GM19238 (cell line): ENCODE measurements around the gene DDAH1.

ENCODE experiments used
- DNase-seq: peaks from one replicate; pipeline ENCODE4 v3.0.0; 2011; ENCODE audit warnings: low spot score; ENCODE audit not compliant: insufficient read length

DDAH1 gene

DNA sequence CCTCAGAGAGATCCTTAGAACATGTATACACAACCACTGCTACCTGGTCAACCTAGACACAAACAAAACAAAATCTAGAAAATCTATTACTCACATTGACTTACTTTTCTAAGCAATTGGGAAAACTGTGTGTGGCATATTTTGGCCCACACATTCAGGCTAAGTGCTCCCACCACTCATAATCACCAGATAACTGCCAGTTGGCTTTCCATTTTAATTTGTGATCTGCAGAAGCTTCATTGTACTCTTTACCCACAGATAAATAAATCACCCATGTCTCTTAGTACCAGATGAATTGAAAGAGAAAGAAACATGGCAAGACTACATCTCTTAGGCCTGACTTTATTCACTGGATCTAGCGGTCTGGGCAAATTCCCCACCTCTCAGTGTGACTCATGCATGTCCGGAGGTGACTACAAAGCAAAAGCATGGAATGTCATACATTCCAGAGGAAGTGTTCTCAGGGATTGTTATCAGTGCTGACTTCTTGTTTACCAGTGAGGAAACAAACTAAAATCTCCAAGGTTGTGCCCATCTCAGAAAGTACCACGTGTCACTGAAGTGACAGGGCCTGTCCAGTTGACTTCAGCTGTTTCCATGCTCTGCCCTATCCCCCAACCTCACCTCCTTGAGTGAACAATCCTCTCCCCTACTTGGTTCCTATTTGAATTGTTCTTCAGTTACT is 136.1 kb downstream of the DDAH1 start:
- no peak for DNase-seq

DNA sequence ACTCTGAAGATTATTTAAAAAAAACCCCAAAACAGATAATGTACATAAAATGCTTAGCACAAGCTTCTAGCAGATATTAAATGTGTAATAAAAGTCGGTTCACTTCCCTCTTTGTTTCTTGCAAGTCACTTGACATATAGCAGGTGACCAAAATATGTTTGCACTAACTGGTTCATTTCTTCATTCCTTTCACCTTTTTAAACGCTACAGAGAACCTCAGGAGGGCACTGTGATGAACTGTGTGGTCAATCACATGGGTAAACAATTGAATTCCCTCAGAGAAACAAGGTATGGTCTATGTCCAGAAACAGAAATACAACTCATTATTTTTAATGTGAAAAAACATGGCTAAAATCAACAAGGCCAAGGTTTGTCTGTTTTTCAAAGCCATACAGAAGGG is 137.2 kb downstream of the DDAH1 start:
- no peak for DNase-seq

DNA sequence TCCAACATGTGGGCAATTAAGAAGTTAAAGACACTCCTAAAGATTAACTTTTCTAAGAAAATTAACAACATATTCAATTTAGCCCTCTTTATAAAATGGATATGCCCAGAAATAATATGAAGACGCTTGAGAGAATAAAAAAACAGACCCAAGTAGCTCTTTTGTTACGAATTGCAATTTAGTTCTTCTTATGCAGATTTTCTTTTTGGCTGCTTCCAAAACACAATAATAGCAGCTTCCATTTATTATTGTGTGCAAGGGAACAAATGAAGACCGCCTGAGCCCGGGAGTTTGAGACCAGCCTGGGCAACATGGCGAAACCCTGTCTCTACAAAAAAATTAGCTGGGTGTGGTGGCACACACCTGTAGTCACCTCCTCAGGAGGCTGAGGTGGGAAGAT is 138.1 kb downstream of the DDAH1 start:
- no peak for DNase-seq

DNA sequence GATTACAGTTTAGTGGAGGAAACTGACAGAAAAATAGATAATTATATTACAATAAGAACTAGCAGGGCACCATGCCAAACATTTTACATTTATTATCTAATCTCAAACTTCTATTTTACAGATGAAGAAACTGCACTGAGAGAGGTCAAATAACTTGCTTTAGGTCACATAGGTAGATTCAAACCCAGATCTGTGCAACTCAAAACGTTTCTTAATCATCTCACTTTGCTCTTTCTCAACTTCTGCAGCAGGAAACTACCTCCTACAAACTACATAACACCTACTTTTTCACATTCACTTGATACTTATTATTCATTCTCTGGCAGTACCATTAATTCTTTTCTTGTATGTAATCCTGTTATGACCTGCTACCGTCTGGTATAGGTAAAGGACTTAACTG is 138.6 kb downstream of the DDAH1 start:
- DNase-seq: no peak

DNA sequence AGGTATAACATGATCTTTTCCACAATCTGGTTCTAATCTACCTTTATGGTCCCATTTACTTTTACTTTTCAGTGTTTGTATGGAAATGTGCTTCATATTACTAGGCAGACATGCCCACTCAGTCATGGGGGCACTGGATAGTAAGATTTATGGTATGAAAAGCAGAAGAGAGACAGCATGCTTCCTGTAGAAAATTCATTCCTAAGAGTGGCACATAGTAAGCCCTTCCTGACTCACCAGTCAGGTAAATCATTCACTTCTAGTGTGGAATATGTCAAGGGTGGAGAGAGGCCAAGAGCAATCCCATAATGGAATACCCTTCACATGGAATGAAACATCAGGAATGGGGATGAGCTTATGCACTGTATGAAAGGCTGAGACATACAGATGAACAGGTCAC is 139.0 kb downstream of the DDAH1 start:
- DNase-seq: no peak

DNA sequence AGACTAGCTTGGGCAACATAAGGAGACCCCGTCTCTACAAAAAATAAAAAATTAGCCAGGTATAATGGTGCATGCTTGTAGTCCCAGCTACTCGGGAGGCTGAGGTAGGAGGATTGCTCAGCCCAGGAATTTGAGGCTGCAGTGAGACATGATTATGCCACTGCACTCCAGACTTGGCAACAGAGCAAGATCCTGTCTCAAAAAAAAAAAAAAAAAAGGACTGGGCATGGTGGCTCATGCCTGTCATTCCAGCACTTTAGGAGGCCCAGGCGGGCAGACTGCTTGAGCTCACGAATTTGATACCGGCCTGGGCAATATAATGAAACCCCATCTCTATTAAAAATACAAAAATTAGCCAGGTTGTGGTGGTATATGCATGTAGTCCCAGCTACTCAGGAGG is 141.2 kb downstream of the DDAH1 start:
- no peak for DNase-seq

DNA sequence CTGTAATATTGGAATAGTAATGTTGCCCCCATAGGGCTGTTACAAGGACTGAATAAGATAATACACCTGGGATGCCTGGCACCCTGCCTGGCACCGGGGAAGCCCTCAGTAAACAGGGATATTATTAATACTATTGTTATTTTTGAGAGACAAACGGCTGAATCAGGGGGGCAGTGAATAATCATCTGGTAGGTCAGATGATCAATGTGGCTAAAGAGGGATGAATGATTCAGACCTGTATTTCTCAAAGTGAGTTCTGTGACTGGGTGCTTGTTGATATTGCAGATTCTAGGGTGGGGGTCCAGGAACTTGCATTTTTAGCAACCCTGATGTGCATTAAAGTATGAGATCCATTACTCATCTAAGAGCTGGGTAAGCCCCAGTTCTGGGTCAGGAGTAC is 142.3 kb downstream of the DDAH1 start:
- no peak for DNase-seq

DNA sequence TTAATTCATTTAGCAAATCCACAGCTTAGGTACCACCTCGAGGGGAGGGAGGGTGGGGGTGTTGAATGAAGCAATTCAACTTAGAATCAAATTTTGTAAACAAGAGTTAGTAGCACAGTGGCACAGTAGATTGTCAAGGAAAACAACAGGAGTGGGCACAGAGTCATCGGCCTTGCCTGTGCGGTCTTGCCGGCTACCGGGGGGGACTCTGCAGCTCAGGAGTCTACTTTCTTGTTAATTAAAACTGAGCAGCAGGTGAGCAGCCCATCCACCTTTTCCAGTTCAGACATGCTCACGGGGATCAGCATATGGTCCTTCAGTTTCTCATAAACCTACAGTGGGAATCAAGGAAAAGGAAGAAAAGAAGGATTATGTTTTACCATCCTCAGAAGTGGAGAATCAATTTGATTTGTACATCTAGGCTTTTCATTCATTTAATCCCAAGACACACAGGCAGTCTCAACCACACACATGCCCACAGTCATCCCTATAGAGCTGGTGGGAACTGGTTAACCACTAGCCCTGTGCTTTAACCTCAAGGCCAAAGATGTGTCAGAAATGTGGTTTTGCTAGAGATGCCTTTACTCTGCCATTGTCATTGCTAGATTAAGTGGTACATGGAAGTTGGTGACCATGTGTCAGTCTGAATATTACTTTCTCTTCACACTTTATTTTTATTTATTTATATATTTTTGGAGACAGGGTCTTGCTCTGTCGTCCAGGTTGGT is 143.6 kb downstream of the DDAH1 start:
- no peak for DNase-seq

DNA sequence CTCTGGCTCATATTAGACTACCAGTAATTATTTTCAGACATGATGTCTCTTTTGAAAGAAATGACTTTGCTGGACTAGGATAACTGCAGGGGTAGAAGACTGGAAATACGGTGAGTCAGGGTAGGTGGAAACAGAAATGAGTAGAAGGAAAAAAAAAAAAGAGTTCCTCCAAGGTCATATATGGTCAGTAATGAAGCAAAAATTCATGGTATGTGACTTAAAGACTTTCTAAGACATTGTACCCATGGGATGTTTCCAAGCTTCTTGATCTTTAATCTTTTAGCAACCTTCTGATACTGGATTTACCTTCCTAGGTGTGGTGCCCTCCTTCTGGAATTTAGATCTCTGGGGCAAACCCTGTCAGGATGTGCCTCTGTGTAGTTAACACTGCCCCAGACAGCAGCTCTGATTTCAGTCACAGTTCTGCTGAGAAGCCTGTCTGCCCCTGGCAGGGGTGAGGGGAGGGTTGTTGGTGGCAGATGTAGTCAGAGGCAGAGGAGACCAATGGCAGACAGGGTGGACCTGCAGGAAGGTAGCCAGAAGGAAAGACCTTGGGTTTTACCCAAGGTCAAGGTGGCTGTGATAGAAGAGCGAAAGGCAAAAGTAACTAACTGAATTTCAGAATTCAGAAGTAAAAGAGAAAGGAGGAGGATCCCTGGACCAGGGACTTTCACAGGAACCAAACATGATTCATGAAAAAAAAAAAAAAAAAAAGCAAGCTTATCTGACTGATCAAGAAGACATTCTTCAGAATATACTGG is 144.4 kb downstream of the DDAH1 start:
- no peak for DNase-seq

DNA sequence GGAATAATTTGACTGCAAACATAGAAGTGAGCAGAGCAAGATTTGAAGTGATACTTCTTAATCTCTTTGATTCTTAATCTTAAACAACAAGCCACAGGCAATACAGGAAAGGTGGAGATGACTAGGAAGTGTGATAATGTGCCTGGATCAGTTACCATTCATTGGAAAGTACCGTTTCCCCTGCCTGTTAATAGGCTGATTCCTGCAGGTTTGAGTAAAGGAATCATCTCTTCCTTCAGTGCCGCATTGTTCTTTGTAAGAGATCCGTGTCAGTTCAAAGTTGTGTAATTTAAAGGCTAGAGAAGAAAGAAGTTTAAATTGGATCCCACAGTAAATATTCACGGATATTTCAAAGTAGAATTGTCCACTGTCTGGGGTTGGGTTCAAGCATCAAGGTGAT is 145.0 kb downstream of the DDAH1 start:
- no peak for DNase-seq

DNA sequence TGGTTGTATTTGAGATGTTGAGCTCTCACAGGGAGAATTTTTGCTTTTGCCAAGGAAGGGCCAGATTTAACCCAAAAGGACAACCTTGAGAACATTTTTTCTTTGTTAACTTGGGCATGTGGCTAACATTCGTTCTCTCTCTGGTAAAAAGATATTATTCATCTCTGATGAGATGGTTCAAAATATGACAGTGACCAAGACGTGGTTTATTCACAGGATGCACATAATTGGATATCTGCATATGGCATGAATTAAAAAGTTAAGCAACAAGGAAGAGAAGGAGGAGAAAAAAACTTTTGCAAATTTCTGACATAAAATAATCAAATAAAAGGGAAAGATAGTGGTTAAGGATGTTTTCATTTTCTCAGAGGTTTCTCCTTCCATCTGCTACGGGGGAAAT is 145.5 kb downstream of the DDAH1 start:
- DNase-seq: no peak

DNA sequence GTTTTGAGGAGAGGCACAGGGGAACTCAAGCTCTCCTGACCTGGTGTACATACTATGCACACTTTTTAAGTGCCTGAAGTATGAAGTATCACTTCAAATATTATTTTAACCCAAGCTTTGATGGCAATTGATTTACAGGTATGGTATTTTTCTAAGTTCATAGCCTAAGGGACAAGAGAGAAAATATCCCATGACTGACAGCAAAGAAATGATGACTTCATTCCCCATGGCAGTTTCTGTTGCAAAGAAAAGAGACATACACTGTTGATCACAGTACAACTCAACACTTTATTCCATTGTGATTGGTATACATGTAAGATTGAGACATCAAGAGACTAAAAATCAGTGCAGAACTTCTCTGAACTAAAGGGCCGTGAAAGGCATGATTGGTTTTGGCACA is 146.7 kb downstream of the DDAH1 start:
- no peak for DNase-seq

DNA sequence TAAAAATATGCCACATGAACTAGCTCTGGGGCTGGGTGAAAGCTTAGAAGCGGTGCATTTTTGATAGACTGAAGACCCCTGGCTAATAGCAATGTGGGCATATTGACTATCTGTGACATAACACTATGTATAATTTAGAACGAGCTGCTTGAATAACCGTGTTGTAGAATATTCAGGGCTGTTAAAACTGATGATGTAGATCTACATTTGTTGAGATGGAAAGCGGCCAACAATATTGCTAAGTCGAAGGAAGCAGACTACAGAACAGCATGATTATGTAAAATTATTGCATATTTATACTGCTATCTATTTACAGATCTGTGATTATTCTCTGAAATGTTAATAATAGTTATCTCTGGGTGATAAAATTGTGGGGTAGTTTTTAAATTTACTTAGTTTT is 147.4 kb downstream of the DDAH1 start:
- no peak for DNase-seq

DNA sequence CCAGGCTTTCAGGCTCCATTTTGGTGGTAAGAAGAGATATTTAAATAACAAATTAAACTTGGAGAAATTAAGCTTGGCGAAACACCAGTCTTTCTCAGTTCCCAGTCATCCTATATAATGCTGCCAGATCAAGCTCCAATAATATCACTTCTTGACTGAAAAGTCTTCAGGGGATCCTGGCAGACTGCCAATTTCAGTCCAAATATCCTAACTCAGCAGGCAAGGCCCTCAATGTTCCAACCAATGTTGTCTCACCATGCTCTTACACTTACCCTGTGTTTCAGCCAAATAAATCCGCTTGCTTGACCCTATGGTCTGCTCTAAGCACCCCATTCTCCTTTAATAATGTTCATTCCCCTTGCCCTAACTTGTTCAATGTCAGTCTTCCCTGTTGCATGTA is 148.6 kb downstream of the DDAH1 start:
- no peak for DNase-seq

DNA sequence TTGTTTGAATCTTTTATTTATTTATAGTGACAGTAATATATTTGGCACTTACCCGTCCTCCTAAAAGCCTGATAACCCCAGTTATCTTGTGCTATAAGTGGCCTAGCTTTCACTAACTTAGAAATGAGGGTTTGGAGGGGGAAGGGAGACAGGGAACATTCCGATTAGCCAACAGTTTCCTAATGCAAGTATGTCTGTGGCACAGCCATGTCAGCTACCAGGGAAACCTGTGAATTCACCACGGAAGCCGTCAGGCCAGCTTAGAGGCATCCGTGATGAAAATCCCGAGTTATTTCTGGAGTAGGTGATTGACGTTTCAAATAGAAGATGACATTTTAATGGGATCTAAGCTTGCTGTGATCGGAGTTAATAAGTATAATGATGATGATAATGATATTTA is 149.2 kb downstream of the DDAH1 start:
- no peak for DNase-seq

DNA sequence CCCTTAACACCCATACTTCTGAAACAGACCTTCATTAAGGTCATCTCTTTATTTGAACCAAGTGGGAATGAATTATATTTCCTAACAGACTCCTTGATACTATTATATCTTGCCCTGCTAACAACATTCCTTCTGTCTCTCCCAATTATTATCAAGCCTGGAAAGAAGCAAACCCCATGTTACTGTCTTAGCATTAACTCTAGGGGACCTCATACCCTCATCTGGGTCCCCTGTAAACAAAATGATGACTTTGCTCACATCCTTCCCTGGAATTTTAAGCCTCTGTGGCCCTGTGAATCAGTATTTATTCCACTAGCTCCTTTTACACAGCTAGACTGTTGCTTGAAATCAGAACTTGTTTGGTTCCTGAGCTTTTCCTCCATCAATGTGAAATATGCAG is 150.2 kb downstream of the DDAH1 start:
- DNase-seq: no peak

DNA sequence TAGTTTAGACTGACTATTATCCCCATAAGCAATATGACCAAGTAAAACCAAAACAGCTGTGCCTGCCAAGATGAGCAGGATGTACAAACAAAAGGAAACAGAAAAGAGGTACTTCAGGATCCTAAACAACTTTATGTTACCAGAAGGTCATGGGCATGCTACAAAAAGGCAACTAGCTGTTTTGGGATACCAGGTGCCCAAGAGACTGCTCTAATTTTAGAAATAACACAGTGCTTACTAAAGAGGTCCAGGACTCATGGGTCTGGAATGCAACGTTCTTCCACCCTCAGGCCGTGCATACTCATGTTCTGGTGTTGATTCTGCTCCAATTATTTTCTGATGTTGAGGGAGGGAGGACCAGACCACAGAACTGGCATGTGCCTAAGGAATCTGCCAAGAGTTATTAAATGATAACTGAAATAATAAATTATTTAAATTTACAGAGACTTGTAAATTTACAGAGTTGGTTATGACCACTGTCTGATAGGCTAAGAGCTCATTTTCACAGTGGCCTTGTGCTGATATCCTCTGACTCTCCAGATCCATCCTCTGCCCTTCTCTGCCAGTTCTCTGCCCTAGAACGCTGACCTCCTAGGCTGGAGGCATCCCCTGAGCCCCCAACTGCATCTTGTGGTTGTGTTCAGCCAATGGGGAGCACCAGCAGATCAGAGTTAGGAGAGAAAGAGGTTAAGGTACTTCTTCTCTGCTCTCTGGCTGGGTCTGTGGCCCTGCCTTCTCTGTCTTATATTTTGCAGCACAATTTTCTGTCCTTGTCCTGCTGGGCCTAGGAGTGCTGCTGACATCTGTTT is 150.9 kb downstream of the DDAH1 start:
- no peak for DNase-seq

DNA sequence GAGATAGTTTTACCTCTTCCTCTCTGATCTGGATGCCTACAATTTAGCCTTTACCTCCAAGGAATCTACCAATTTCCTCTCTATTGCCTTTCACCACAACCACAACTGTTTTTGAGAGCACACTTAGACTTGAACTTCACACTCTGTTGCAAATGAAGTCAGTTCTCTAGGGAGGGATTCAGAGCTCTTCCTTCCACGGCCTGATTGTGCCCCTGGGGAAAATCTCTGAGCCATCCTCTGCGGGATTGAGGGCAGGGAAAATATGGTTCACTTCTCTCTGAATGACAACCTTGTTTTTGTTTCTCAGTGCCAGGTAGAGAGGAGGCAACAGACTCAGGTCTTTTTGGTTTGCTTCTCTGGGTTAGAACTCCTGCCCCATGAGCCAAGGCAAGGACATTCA is 153.1 kb downstream of the DDAH1 start:
- DNase-seq: no peak

DNA sequence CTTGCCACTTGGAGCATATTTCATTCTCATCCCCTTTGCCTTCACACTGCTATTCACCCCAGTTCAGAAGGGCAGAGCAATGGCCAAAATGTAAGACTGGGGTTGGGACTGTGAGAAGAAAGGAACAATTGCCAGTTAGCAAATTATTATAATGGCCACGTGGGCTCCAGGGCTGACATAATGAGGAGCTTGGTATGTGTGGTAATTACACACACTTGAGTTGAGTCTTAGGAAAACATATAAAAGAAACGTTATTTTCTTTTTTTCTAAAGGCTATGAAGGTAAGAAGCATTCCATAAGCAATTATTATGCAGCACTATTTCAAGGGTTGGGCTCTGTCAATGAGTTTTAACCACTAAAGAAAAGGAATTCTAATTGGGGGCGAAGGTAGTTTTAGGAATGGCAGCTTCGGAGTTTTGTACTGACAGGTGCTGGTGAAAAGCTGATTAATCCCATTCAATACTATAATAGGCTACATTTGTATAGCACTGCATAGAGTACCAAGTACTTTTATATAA is 156.1 kb downstream of the DDAH1 start:
- no peak for DNase-seq

DNA sequence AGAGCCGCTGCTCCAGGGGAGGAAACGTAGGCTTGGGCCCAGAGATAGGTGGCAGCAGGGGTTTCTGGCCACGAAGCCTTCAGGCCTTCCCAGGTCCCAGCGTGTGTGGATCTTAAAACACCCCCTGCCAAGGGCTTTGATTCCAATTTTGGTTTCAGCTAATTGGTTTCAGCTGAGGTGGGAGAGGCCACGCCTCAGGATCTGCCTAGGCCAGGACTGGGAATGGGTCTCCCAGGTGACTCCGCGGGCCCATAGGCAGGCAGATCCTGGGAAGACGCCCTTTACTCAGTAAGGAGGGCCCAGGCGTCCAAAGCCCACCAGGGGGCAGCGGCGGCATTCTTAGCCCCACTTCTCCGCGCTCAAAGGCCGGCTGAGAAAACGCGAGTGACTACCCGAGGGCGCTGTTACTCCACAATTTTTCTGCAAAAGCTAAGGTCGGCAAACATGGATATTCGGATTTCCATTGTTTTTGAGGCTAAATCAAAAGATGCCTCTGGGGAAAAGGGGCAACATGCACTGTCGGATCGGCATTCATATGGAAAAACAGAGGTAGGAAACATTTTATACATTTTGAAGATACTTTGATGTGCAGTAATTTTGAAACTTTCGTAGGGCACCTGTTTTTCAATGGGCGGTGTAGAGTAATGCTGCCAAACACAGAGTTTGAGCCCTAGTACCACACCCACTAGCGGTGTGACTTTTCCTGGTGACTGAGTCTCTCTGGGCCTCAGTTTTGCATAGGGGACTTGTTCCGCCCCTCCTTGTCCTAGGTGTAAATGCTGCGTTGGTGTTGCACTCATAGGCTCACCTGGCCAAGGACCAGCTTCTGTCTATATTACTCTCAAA is 156.7 kb downstream of the DDAH1 start:
- peak; percentile 43 for DNase-seq

DNA sequence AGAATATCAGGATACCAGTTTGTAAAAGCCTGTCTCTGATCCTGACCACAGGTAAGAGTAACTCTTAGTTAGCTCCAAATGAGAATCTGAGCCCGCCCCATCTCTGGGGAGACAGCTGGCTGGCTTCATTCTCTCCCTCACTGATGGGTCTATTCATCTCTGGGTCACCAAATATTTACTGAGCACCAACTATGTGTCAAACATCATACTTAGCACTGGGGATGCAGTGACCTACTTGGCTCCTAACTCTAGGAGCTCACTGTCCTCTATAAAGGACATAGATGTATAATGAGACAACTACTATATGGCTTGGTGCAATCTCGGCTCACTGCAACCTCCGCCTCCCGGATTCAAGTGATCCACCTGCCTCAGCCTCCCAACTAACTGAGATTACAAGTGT is 158.7 kb downstream of the DDAH1 start:
- DNase-seq: no peak
